ENCODE measurements around the gene EIF5.

DNA sequence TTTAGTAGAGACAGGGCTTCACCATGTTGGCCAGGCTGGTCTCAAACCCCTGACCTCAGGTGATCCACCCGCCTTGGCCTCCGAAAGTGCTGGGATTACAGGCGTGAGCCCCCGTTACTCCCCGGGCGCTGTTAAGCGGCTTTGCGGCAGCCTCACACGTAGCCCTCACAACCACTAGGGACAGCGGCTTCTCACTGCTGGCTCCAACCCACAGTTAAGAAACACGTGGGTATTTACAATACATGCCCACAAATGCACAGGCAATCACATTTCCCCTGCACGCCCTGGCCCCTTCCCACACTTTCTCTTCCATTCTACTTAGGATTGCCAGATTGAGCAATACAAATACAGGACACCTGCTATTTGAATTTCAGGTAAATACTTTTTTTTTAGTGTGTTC is 37.0 kb upstream of the EIF5 start:
- no peak for TF ChIP-seq POLR2A (IDR thresholded peaks at IDR 0.05; ENCODE audit: low read depth, low read length)
- no peak for TF ChIP-seq POLR2AphosphoS5 (IDR thresholded peaks at IDR 0.05; ENCODE audit: low read depth, low read length)
- TF ChIP-seq TAF1 (IDR thresholded peaks at IDR 0.05; ENCODE audit: borderline replicate concordance, low read depth, low read length), result no peak
